ENCODE measurements around the gene TRIM3. TPM values are rescaled to one million over a fixed set of nuclear protein-coding genes. Genes with fewer than 3 reads are reported as not detected.

TRIM3 gene
- total RNA-seq, 1 experiment from 2014 or later, result 14.4 TPM

- DNase-seq, result no peak
- WGBS (ENCODE audit: extremely low coverage, insufficient read length, low lambda C conversion rate), result no CpG with 5 or more reads among the region's 26 CpGs
- no peak overlapping the region for H4K91ac ChIP-seq (ENCODE audit: insufficient read length, low read depth, low read length)
- no peak for TF ChIP-seq CTCF (conservative IDR thresholded peaks at IDR 0.05)
- H3K14ac ChIP-seq (ENCODE audit: insufficient read depth, low read length), result no peak overlapping the region
- H2BK15ac ChIP-seq (ENCODE audit: low read depth, low read length), result no peak overlapping the region
- Mint-ChIP-seq H3K4me1 (no peaks in the 10 kb centered on the region), H3K36me3 (ENCODE audit: insufficient read depth in 1 of 3, low read depth in 3 of 3) (peaks cover 0 to 21% (median 6%) of the 10 kb centered on the region in 3 experiments; a peak in 3 of 7 replicates), H3K9me3 (no peaks in the 10 kb centered on the region), H3K4me3 (no peak overlapping the region), H3K27me3 (ENCODE audit: low read depth) (no peaks in the 10 kb centered on the region), H3K27ac (peak overlapping the region in 1 of 3 experiments; percentile 2; a peak in 1 of 7 replicates)
- no peak overlapping the region for H3K23ac ChIP-seq (ENCODE audit: insufficient read length, low read depth, low read length)
- H2AK5ac ChIP-seq (ENCODE audit: insufficient read length, low read length), result no peak overlapping the region
- no peak overlapping the region for H2BK20ac ChIP-seq (ENCODE audit: low read depth, low read length, poor library complexity, severe bottlenecking)
- H3K18ac ChIP-seq (ENCODE audit: insufficient read length, low read depth, low read length), result no peak overlapping the region
- H2BK5ac ChIP-seq (ENCODE audit: insufficient read length, low read length), result no peak overlapping the region
- no peak overlapping the region for H4K8ac ChIP-seq (replicated peaks; ENCODE audit: insufficient read length, low read depth, low read length)
- no peaks in the 10 kb centered on the region for H3K23me2 ChIP-seq (ENCODE audit: insufficient read length, low read depth, low read length, poor library complexity, severe bottlenecking)
- H2BK12ac ChIP-seq (ENCODE audit: insufficient read length, low read depth, low read length), result no peak overlapping the region
- no peak overlapping the region for H4K5ac ChIP-seq (ENCODE audit: insufficient read length, low read depth, low read length)
- H3K9me3 ChIP-seq (ENCODE audit: control insufficient read depth, low read depth, low read length), result no peaks in the 10 kb centered on the region
- no peak overlapping the region for H3K4me2 ChIP-seq (ENCODE audit: insufficient read depth, insufficient read length, low read length)
- no peaks in the 10 kb centered on the region for H3K79me1 ChIP-seq (ENCODE audit: insufficient read depth, low read depth, low read length, poor library complexity, severe bottlenecking)
- no peak overlapping the region for H3K4ac ChIP-seq (ENCODE audit: low read depth, low read length)
- H3K27ac ChIP-seq (ENCODE audit: insufficient read length, low read depth, low read length), result no peak overlapping the region
- no peak overlapping the region for H3T11ph ChIP-seq (ENCODE audit: low read length)
- H3K4me1 ChIP-seq (ENCODE audit: insufficient read depth, low read length), result no peaks in the 10 kb centered on the region
- H3K79me2 ChIP-seq (ENCODE audit: insufficient read depth, low read length), result no peaks in the 10 kb centered on the region
- no peak overlapping the region for H2BK120ac ChIP-seq (ENCODE audit: low read depth, low read length, poor library complexity, severe bottlenecking)
- H2AFZ ChIP-seq (ENCODE audit: low read length), result no peak overlapping the region
- H4K20me1 ChIP-seq (ENCODE audit: control insufficient read depth, insufficient read depth, insufficient read length), result no peaks in the 10 kb centered on the region
- H3K56ac ChIP-seq (ENCODE audit: insufficient read length, low read depth, low read length), result no peak overlapping the region
- no peaks in the 10 kb centered on the region for H3K27me3 ChIP-seq (ENCODE audit: insufficient read depth, low read length)
- H3K9ac ChIP-seq (ENCODE audit: extremely low read depth, insufficient read length, low read length), result no peak overlapping the region
Observed at GRCh38 chr11:6457581-6458320, 16.0 kb downstream of the TRIM3 start.

All from H9 (cell line).